Thyroid gland (tissue), 4 donors: Measurements from ENCODE around the gene FLT3.

ENCODE experiments used
- POLR2A ChIP-seq, 2 donors: fragments of 450-650 bp; IDR thresholded peaks; one replicate each; pipeline ENCODE4 v1.6.1; 2017; ENCODE audit warnings: antibody characterized with exemption in 2 of 2, mild to moderate bottlenecking in 2 of 2, moderate library complexity in 1 of 2
- TF ChIP-seq, protein P1 (sequence below), 6 experiments: fragments of 200-600 bp in 3 of 6; fragments of 450-650 bp in 3 of 6; sonication (generic) in 3 of 6; IDR thresholded peaks; one replicate each; pipeline ENCODE4 v1.5.1; 2016 to 2019; ENCODE audit warnings: antibody characterized with exemption in 6 of 6, mild to moderate bottlenecking in 2 of 6, inconsistent platforms in 1 of 6, moderate library complexity in 1 of 6

- TF ChIP-seq, protein P1, sequence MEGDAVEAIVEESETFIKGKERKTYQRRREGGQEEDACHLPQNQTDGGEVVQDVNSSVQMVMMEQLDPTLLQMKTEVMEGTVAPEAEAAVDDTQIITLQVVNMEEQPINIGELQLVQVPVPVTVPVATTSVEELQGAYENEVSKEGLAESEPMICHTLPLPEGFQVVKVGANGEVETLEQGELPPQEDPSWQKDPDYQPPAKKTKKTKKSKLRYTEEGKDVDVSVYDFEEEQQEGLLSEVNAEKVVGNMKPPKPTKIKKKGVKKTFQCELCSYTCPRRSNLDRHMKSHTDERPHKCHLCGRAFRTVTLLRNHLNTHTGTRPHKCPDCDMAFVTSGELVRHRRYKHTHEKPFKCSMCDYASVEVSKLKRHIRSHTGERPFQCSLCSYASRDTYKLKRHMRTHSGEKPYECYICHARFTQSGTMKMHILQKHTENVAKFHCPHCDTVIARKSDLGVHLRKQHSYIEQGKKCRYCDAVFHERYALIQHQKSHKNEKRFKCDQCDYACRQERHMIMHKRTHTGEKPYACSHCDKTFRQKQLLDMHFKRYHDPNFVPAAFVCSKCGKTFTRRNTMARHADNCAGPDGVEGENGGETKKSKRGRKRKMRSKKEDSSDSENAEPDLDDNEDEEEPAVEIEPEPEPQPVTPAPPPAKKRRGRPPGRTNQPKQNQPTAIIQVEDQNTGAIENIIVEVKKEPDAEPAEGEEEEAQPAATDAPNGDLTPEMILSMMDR (IDR thresholded peaks at IDR 0.05) = no peak
- TF ChIP-seq POLR2A (IDR thresholded peaks at IDR 0.05) = no peak
Measured at GRCh38 chr13:27963491-27963890, 136.9 kb downstream of the FLT3 start.
